SU-DHL-6 (cell line): ENCODE measurements around the gene RAB1B.

Source experiments
- H2AFZ ChIP-seq: fragments of 200-600 bp; sonication (generic); 2 replicates; pipeline ENCODE4 v1.6.1; 2014; ENCODE audit warnings: low read depth, mild to moderate bottlenecking, moderate library complexity, mixed read lengths, antibody characterized with exemption, low read length; ENCODE audit not compliant: severe bottlenecking
- H3F3A ChIP-seq: fragments of 200-600 bp; shearing (Covaris generic); 2 replicates; pipeline ENCODE4 v1.6.0; 2016; ENCODE audit warnings: antibody characterized with exemption, mild to moderate bottlenecking; ENCODE audit not compliant: insufficient read depth
- H3K27ac ChIP-seq: fragments of 200-600 bp; sonication (generic); 2 replicates; pipeline ENCODE4 v1.5.1; 2016; ENCODE audit warnings: low read depth, mild to moderate bottlenecking, low read length, moderate library complexity, mixed read lengths
- H3K27me3 ChIP-seq: fragments of 200-600 bp; sonication (generic), shearing (Covaris generic); 2 replicates; pipeline ENCODE4 v1.6.0; 2014; ENCODE audit warnings: mild to moderate bottlenecking, low read length
- H3K36me3 ChIP-seq: fragments of 200-600 bp; sonication (generic); 2 replicates; pipeline ENCODE4 v1.6.1; 2014; ENCODE audit warnings: mild to moderate bottlenecking, low read length, mixed read lengths
- H3K4me2 ChIP-seq: fragments of 300-600, 200-600 bp; shearing (Covaris generic), sonication (generic); 2 replicates; pipeline ENCODE4 v1.6.0; 2014; ENCODE audit warnings: low read length, low read depth, mild to moderate bottlenecking; ENCODE audit not compliant: poor library complexity, severe bottlenecking
- H3K4me3 ChIP-seq: fragments of 200-600 bp; sonication (generic); 2 replicates; pipeline ENCODE4 v1.5.1; 2014; ENCODE audit warnings: antibody characterized with exemption, low read length, mild to moderate bottlenecking, mixed read lengths; ENCODE audit not compliant: insufficient read depth, poor library complexity, severe bottlenecking
- H3K79me2 ChIP-seq: fragments of 200-600 bp; sonication (generic); 2 replicates; pipeline ENCODE4 v1.6.1; 2014; ENCODE audit warnings: mild to moderate bottlenecking, low read length, moderate library complexity; ENCODE audit not compliant: insufficient read depth
- H3K9ac ChIP-seq: fragments of 200-600 bp; sonication (generic); 2 replicates; pipeline ENCODE4 v1.7.0; 2014; ENCODE audit warnings: mild to moderate bottlenecking, low read length
- H3K9me2 ChIP-seq: fragments of 200-600 bp; sonication (generic); replicated peaks from 2 replicates; pipeline ENCODE4 v1.6.1; 2014; ENCODE audit warnings: low read length; ENCODE audit not compliant: insufficient read depth
- H3K9me3 ChIP-seq: fragments of 200-600 bp; sonication (generic); 2 replicates; pipeline ENCODE4 v1.6.1; 2014; ENCODE audit warnings: low read length, mixed read lengths; ENCODE audit not compliant: insufficient read depth
- H4K20me1 ChIP-seq: fragments of 200-600 bp; sonication (generic); 2 replicates; pipeline ENCODE4 v1.6.1; 2014; ENCODE audit warnings: low read depth, mild to moderate bottlenecking, antibody characterized with exemption, low read length, moderate library complexity, mixed read lengths
- CTCF ChIP-seq: fragments of 200-600 bp; sonication (generic); IDR thresholded peaks from one replicate; pipeline ENCODE4 v1.5.1; 2017; ENCODE audit warnings: antibody characterized with exemption, mild to moderate bottlenecking, low read length, moderate library complexity; ENCODE audit not compliant: insufficient read depth, poor library complexity, severe bottlenecking
- EZH2phosphoT487 ChIP-seq: fragments of 200-600 bp; sonication (generic), shearing (Covaris generic); conservative IDR thresholded peaks from 2 replicates; pipeline ENCODE4 v1.6.1; 2018; ENCODE audit warnings: mild to moderate bottlenecking, antibody characterized with exemption, low read length, moderate library complexity, mixed read lengths

RAB1B gene

GRCh38 chr11:66321606-66322005 lies 53.2 kb downstream of the RAB1B start:
- no peak overlapping the region for H3K4me2 ChIP-seq
- no peaks in the 10 kb centered on the region for H3K9me3 ChIP-seq
- H3K9me2 ChIP-seq, result no peaks in the 10 kb centered on the region
- no peaks in the 10 kb centered on the region for H3K27me3 ChIP-seq
- H3K27ac ChIP-seq, result no peak overlapping the region
- no peak overlapping the region for H2AFZ ChIP-seq
- TF ChIP-seq CTCF (no peak), EZH2phosphoT487 (no peak)
- no peak overlapping the region for H3K4me3 ChIP-seq
- no peak overlapping the region for H3K9ac ChIP-seq
- no peaks in the 10 kb centered on the region for H4K20me1 ChIP-seq
- no peaks in the 10 kb centered on the region for H3K79me2 ChIP-seq
- no peaks in the 10 kb centered on the region for H3F3A ChIP-seq
- H3K36me3 ChIP-seq, result no peaks in the 10 kb centered on the region

- Histone ChIP-seq H3K79me2 (no peaks in the 10 kb centered on the region), H4K20me1 (no peaks in the 10 kb centered on the region), H3K9me3 (no peaks in the 10 kb centered on the region), H3K27me3 (no peaks in the 10 kb centered on the region), H3K4me2 (no peak overlapping the region), H3K27ac (no peak overlapping the region), H3K36me3 (no peaks in the 10 kb centered on the region), H3K9me2 (no peaks in the 10 kb centered on the region), H3F3A (no peaks in the 10 kb centered on the region), H2AFZ (no peak overlapping the region), H3K4me3 (no peak overlapping the region), H3K9ac (no peak overlapping the region)
- TF ChIP-seq EZH2phosphoT487 (no peak), CTCF (no peak)
Observed at GRCh38 chr11:66322732-66323427, 54.4 kb downstream of the RAB1B start.

GRCh38 chr11:66323684-66324083 lies 55.2 kb downstream of the RAB1B start:
- TF ChIP-seq CTCF (no peak), EZH2phosphoT487 (no peak)
- H3K9me2 ChIP-seq, result no peaks in the 10 kb centered on the region
- no peaks in the 10 kb centered on the region for H3K9me3 ChIP-seq
- no peak overlapping the region for H3K4me3 ChIP-seq
- H3K79me2 ChIP-seq, result no peaks in the 10 kb centered on the region
- H3K36me3 ChIP-seq, result no peaks in the 10 kb centered on the region
- no peak overlapping the region for H2AFZ ChIP-seq
- no peaks in the 10 kb centered on the region for H3F3A ChIP-seq
- no peak overlapping the region for H3K9ac ChIP-seq
- H3K4me2 ChIP-seq, result no peak overlapping the region
- H3K27ac ChIP-seq, result no peak overlapping the region
- no peaks in the 10 kb centered on the region for H4K20me1 ChIP-seq
- H3K27me3 ChIP-seq, result no peaks in the 10 kb centered on the region
